GM21576 (cell line): ENCODE data around the gene BBS9.

Experiments used
- ATAC-seq: cut with Tn5 transposase; IDR thresholded peaks from one replicate; pipeline ENCODE4 v1.9.1; 2021; ENCODE audit warnings: mild to moderate bottlenecking, moderate library complexity; ENCODE audit not compliant: unreplicated experiment

The BBS9 gene

DNA sequence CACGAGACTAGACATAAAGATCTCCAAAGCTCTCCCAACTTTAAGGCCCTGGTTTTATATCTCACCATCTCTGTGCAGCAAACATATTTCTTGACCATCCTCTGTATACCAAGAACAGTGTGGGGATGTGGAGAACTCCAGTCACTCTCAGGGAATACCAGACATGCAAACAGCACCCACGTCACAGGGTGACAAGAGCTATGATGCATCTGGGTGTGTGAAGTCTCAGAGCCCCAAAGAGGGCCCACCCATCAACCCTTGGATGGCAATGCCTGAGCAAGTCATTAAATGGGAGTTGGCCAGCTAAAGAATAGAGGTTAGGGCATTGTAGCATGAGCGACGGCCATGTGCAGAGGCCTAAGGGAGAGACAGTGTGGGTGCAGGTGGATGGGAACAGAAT lies 402.5 kb downstream of the BBS9 start:
- no peak for ATAC-seq

GRCh38 chr7:33534833-33535232 lies 405.5 kb downstream of the BBS9 start:
- ATAC-seq, result no peak

DNA sequence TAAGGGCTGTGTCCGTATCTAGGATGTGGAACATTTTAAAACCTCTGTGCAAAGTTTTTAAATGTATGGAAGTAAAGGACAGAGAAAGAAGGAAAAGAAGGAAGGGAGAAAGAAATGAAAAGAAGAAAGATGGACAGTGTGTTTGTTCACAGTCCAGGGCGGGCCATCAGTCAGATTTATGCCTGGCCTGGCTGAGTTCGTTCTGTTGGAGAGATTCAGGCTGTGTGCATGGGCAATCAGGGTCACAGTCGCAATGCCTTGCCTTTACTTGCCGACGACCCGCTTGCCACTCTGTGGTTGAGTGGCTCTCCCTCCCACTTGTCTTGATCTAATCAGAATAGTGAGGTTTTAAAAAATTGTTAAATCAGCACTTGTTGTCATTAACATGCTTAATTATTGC lies 406.6 kb downstream of the BBS9 start:
- ATAC-seq, result no peak

- ATAC-seq, result no peak
Observed at GRCh38 chr7:33536398-33537103, 407.2 kb downstream of the BBS9 start.

- ATAC-seq, result no peak
Observed at GRCh38 chr7:33537104-33537477, 407.7 kb downstream of the BBS9 start.

- ATAC-seq, result no peak
Observed at GRCh38 chr7:33539198-33539597, 409.8 kb downstream of the BBS9 start.

- no peak for ATAC-seq
Observed at GRCh38 chr7:33539659-33540400, 410.5 kb downstream of the BBS9 start.

DNA sequence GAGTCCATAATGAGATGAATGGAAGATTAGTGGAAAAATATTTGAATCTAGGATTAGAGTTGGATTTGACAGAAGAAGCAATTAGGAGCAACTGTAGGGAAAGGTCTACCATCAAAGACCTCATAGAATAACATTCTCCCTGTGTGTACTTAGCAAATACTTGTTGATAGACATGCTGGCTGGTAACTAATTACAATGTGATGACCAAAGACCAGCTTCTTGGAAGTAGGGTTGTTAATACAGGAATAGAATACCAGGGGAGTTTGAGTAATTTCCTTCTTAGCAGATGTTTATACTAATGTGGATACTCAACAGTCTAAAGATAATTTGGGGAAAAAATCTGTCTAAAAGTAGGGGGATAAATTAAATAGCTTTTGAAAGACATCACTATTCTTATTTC lies 418.5 kb downstream of the BBS9 start:
- no peak for ATAC-seq

DNA sequence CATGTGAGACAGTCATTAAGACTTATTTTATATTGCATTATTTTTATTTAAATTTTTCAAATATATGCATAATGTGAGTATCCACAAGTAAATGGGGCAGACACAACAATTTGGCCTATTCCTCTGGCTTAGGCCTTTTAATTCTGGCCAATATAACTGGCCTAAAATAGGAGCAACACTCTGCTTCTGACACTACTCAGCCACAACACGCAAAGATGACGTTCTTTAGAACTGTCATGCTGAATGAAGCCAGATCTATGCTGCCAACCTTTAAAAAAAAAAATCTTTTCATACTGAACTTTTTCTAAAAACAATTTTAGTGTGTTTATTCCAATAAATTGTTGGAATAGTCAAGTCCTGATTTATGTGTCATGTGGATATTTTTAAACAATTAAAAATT lies 421.0 kb downstream of the BBS9 start:
- ATAC-seq, result no peak

- no peak for ATAC-seq
Observed at GRCh38 chr7:33550979-33551378, 421.6 kb downstream of the BBS9 start.

GRCh38 chr7:33554046-33554445 lies 424.7 kb downstream of the BBS9 start:
- no peak for ATAC-seq

GRCh38 chr7:33554576-33554975 lies 425.2 kb downstream of the BBS9 start:
- no peak for ATAC-seq

GRCh38 chr7:33556472-33556871 lies 427.1 kb downstream of the BBS9 start:
- ATAC-seq, result no peak

DNA sequence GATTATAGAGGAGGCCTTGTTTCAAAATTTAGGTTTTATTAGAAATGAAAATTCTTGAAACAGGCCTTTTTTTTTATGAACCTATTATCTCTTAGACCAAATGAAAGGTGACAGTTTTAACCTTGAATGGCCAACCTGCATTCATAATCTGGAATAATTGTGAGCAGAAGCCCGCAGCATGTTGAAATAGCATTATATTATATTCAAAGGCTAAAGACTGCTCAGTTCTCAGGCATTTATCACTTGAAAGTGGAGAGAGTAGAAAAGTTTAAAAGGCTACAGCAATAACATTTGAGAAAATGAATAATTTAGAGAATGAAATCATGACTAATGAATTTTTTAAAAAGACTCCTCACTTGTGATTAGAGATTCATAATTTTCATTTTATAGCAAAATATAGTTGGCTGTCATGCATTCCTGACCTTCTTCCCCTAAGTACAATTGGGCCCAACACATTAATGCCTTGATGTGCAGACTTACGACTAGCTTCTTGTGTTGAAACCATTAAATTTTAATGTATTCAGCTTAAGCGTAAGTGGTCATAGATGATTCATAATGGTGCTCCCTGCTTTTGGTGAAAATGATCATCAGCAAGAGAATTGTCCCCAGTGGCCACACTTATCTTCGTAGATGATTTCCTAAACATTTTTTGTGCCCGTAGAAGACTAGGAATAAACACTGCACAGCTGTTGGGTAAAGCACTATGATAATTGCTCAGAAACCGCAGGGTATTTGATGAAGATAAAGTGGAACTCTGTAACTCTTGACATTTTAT lies 429.4 kb downstream of the BBS9 start:
- no peak for ATAC-seq

- no peak for ATAC-seq
Observed at GRCh38 chr7:33559324-33559710, 430.0 kb downstream of the BBS9 start.

DNA sequence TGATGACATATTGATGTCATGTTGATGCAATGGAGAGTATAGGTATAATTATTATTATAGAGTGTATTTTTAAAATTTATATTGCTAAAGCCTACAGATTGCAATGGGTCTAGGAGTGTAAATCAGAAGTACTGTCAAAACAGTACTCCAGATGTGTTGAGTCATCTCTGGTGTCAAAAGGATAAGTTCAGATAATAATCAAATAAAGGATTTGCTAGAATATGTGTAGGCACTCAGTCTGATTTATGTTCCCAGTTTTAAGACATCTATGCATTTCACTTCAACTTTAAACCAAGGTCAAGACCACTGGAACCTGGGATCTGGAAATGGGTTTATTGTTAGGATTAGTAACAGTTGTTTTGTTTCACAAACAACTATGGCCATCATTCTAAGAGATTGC lies 433.6 kb downstream of the BBS9 start:
- no peak for ATAC-seq

- no peak for ATAC-seq
Observed at GRCh38 chr7:33563651-33564050, 434.3 kb downstream of the BBS9 start.

DNA sequence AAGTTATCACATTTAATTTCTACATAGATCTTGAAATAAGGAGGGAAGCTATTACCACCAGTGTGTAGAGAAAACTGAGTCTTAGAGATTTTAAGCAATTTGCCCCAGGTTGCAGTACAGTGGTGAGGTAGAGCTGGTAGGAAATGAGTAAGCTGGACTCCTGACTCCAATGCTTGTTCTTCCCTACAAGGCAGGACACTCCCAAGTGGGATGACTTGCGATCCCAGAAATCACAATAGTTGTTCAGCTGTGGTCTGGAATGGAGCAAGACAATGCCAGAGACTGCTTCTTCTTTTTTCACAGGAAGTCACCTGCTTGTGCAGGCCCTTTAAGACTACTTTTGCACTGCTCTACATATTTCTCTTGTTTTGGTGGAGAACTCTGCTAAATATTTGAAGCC lies 448.8 kb downstream of the BBS9 start:
- ATAC-seq, result no peak

DNA sequence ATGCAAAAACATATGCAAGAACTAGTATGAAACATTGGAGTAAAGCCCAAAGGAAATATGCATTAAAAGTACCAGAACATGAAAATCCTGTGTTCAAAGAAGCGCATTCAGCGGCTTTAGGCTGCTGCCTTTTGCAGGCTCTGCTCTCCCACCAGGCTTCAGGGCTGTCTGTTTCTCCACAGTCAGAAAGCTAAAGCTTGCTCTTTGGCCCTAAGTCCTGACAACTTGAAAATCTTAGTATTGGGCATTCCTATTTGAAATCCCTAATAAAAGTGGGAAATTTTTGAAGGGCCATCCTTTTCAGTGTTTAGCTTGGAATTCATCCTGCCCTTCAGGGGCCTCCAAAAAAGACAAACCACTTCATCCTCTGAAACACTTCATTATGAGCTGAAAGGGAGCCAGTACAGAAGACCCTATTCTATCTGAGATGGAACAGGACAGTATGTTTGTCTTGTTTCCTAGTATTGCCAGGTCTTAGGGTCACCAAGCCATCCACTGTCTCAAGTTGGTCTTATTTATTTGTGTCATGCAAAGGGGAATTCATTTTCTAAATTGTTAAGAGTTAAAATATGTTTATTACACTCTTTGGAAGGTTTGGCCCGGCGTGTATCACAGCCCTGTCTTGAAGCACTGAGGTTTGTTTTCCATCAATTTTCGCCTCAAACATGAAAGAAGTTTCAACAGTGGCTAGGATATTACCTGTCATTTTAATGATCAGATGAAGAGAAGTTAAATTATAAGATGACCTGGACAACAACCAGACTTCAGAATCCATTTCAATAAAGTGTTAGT lies 449.7 kb downstream of the BBS9 start:
- ATAC-seq, result no peak

GRCh38 chr7:33579673-33579960 lies 450.3 kb downstream of the BBS9 start:
- ATAC-seq, result no peak

GRCh38 chr7:33581236-33581635 lies 451.9 kb downstream of the BBS9 start:
- ATAC-seq, result no peak
